Keratinocyte (primary cell): ENCODE data around the gene GTF2A1. TPM values are rescaled to one million over a fixed set of nuclear protein-coding genes. Genes with fewer than 3 reads are reported as not detected.

Experiments
- DNase-seq: peaks from one replicate; pipeline ENCODE4 v3.0.0-alpha.2; 2011; ENCODE audit warnings: low read depth, missing footprints, low spot score
- FAIRE-seq: peaks from 2 replicates; lab custom pipeline; 2011; peaks lifted over from hg19 to GRCh38; lab: Jason Lieb, UNC
- H2AFZ ChIP-seq: 2 replicates; pipeline ENCODE4 v1.6.0; 2012; ENCODE audit warnings: low read length, control low read depth, inconsistent platforms; ENCODE audit not compliant: control insufficient read depth
- H3K27ac ChIP-seq: 2 replicates; pipeline ENCODE4 v1.5.1; 2011; ENCODE audit warnings: low read length; ENCODE audit not compliant: control insufficient read depth, insufficient read depth
- H3K27me3 ChIP-seq: 3 replicates; pipeline ENCODE4 v1.6.0; 2011; ENCODE audit warnings: low read length; ENCODE audit not compliant: control insufficient read depth, insufficient read depth; ENCODE audit errors: extremely low read depth
- H3K36me3 ChIP-seq, 2 experiments: 2 replicates in 1 of 2; 3 replicates in 1 of 2; pipeline ENCODE4 v1.5.1; 2011; ENCODE audit warnings: low read length in 2 of 2, mild to moderate bottlenecking in 1 of 2; ENCODE audit not compliant: control insufficient read depth in 2 of 2, insufficient read depth in 2 of 2; ENCODE audit errors: extremely low read depth in 1 of 2
- H3K4me1 ChIP-seq: 3 replicates; pipeline ENCODE4 v1.5.1; 2011; ENCODE audit warnings: low read length; ENCODE audit not compliant: control insufficient read depth, insufficient read depth; ENCODE audit errors: extremely low read depth
- H3K4me2 ChIP-seq: 3 replicates; pipeline ENCODE4 v1.6.0; 2011; ENCODE audit warnings: low read depth, low read length; ENCODE audit not compliant: control insufficient read depth, insufficient read depth; ENCODE audit errors: extremely low read depth
- H3K4me3 ChIP-seq, 3 experiments: fragments of 200-600 bp in 1 of 3; sonication (generic) in 1 of 3; 2 replicates in 2 of 3; 3 replicates in 1 of 3; pipeline ENCODE4 v1.5.1; 2011 to 2016; ENCODE audit warnings: low read length in 3 of 3, mild to moderate bottlenecking in 3 of 3, control low read depth in 2 of 3, inconsistent platforms in 1 of 3, low read depth in 1 of 3, mixed read lengths in 1 of 3, mixed run types in 1 of 3, moderate library complexity in 1 of 3; ENCODE audit not compliant: control insufficient read depth in 2 of 3, insufficient read depth in 2 of 3; ENCODE audit errors: extremely low read depth in 1 of 3
- H3K79me2 ChIP-seq: 2 replicates; pipeline ENCODE4 v1.6.0; 2012; ENCODE audit warnings: low read length; ENCODE audit not compliant: control insufficient read depth, insufficient read depth
- H3K9ac ChIP-seq: 3 replicates; pipeline ENCODE4 v1.6.0; 2011; ENCODE audit warnings: low read length; ENCODE audit not compliant: control insufficient read depth, insufficient read depth; ENCODE audit errors: extremely low read depth
- H3K9me1 ChIP-seq: 3 replicates; pipeline ENCODE4 v1.6.0; 2011; ENCODE audit warnings: low read length; ENCODE audit not compliant: control insufficient read depth, insufficient read depth; ENCODE audit errors: extremely low read depth
- H3K9me3 ChIP-seq: 2 replicates; pipeline ENCODE4 v1.5.1; 2012; ENCODE audit warnings: low read depth, low read length; ENCODE audit not compliant: control insufficient read depth
- H4K20me1 ChIP-seq: 3 replicates; pipeline ENCODE4 v1.6.0; 2011; ENCODE audit warnings: low read length; ENCODE audit not compliant: control insufficient read depth, insufficient read depth; ENCODE audit errors: extremely low read depth
- EZH2 ChIP-seq: IDR thresholded peaks from one replicate; pipeline ENCODE4 v1.6.1; 2012; ENCODE audit warnings: inconsistent platforms, mild to moderate bottlenecking, low read length, moderate library complexity
- dilution Hi-C: fragments of 300-500 bp; cut with MboI; formaldehyde crosslinking; loops from one replicate; pipeline ENCODE4 v1.7.0; 2020; ENCODE audit warnings: low sequenced_read_pairs; ENCODE audit not compliant: extremely low pct_ligation_motif_present
- polyA plus RNA-seq, 5 experiments: library from polyadenylated mRNA; depleted of rRNA in 3 of 5; stranded (reverse) in 3 of 5; stranded (forward) in 1 of 5; unstranded in 1 of 5; fragments of >200 nt; gene quantifications; 1 replicate in 1 of 5; 2 replicates in 3 of 5; 3 replicates in 1 of 5; pipeline versions ENCODE4 v1.2.1 to v1.2.3, GENCODE V29; 2011 to 2012; ENCODE audit warnings: missing spikeins in 2 of 5, low read depth in 1 of 5, low replicate concordance in 1 of 5
- TF ChIP-seq, protein P1 (sequence below), 3 experiments: IDR thresholded peaks in 1 of 3; conservative IDR thresholded peaks in 1 of 3; optimal IDR thresholded peaks in 1 of 3; 2 replicates in 2 of 3; 3 replicates in 1 of 3; pipeline versions ENCODE3 to v1.5.1; 2011; ENCODE audit warnings: low read length in 3 of 3, mild to moderate bottlenecking in 3 of 3, moderate library complexity in 2 of 3, control low read depth in 1 of 3, inconsistent platforms in 1 of 3; ENCODE audit not compliant: insufficient read depth in 2 of 3; ENCODE audit errors: extremely low read depth in 1 of 3

Gene GTF2A1
- polyA plus RNA-seq, 1 donor (not counting 4 experiments of a cell fraction or from before 2014, with no cell fraction given) = 17.5 TPM

DNA sequence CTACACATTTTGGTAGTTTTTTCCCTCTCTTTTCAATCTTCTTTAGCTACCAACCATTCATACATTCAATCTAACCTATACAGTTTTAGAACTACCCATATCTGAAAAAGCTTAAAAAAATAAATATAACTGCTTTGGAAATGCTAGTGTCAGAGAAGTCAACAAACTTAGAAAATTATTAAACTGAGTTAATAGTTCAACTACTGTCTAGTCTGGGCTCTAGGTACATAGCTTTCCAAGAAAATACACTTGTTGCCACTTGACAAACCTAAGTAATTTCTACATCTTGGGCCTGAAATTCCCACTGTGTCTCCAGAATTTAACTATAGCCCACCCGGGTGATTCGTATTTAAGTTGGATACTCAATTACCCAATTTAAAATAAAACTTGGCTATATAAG, 22.1 kb downstream of the GTF2A1 start:
- H3K4me1 ChIP-seq = no peaks in the 10 kb centered on the region
- no peak overlapping the region for H3K27ac ChIP-seq

DNA sequence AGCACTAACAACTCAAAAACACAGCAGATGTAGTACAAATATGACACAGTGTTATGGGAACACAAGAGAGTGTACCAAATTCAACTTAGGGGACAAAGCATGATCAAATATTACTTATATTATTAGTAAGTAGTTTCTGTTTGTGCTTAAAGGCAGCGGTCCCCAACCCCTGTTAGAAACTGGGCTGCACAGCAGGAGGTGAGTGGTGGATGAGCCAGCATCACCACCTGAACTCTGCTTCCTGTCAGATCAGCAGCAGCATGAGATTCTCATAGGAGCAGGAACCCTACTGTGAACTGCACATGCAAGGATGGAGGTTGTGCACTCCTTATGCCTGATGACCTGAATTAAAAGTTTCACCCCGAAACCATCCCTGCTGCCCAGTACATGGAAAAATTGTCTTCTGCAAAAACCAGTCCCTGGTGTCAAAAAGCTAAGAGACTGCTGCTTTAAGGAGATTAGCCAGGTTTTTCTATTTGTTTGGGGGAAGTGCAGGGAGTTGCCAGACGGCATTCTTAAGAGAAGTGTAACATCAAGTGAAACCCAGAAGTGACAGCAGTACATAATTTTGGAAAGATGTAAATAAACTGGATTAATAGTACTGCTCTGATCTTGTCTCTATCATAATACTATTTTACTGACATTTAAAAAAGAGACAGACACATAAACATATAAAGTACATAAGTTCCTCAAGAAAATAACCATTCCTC, 26.7 kb downstream of the GTF2A1 start:
- FAIRE-seq (peak; percentile 5), DNase-seq (no peak)
- no peaks in the 10 kb centered on the region for H3K9me1 ChIP-seq
- no peak overlapping the region for H3K9ac ChIP-seq
- H3K79me2 ChIP-seq = no peaks in the 10 kb centered on the region
- H3K9me3 ChIP-seq = no peaks in the 10 kb centered on the region
- H3K27me3 ChIP-seq = no peaks in the 10 kb centered on the region
- H3K4me3 ChIP-seq = no peak overlapping the region
- TF ChIP-seq, protein P1, sequence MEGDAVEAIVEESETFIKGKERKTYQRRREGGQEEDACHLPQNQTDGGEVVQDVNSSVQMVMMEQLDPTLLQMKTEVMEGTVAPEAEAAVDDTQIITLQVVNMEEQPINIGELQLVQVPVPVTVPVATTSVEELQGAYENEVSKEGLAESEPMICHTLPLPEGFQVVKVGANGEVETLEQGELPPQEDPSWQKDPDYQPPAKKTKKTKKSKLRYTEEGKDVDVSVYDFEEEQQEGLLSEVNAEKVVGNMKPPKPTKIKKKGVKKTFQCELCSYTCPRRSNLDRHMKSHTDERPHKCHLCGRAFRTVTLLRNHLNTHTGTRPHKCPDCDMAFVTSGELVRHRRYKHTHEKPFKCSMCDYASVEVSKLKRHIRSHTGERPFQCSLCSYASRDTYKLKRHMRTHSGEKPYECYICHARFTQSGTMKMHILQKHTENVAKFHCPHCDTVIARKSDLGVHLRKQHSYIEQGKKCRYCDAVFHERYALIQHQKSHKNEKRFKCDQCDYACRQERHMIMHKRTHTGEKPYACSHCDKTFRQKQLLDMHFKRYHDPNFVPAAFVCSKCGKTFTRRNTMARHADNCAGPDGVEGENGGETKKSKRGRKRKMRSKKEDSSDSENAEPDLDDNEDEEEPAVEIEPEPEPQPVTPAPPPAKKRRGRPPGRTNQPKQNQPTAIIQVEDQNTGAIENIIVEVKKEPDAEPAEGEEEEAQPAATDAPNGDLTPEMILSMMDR (optimal IDR thresholded peaks at IDR 0.05 in 1 of 3, IDR thresholded peaks at IDR 0.05 in 1 of 3, conservative IDR thresholded peaks at IDR 0.05 in 1 of 3; ENCODE audit: extremely low read depth in 1 of 3, insufficient read depth in 2 of 3, low read length in 3 of 3) = no peak
- TF ChIP-seq EZH2 = no peak
- no peaks in the 10 kb centered on the region for H3K4me1 ChIP-seq
- no peaks in the 10 kb centered on the region for H4K20me1 ChIP-seq
- H3K36me3 ChIP-seq = peaks cover 3 to 7% of the 10 kb centered on the region in 2 experiments
- H3K27ac ChIP-seq = no peak overlapping the region
- dilution Hi-C loops = no loop called here
- no peak overlapping the region for H3K4me2 ChIP-seq
- H2AFZ ChIP-seq = no peak overlapping the region

More for the DNA sequence above, 22.1 kb downstream of the GTF2A1 start:
- no peak for TF ChIP-seq EZH2
- TF ChIP-seq, protein P1 (optimal IDR thresholded peaks at IDR 0.05 in 1 of 3, IDR thresholded peaks at IDR 0.05 in 1 of 3, conservative IDR thresholded peaks at IDR 0.05 in 1 of 3; ENCODE audit: extremely low read depth in 1 of 3, insufficient read depth in 2 of 3, low read length in 3 of 3) = no peak
- FAIRE-seq (no peak), DNase-seq (no peak)
- Histone ChIP-seq H3K9me3 (no peaks in the 10 kb centered on the region), H3K36me3 (peaks cover 5 to 11% of the 10 kb centered on the region in 2 experiments), H3K4me2 (no peak overlapping the region), H3K9ac (no peak overlapping the region), H4K20me1 (no peaks in the 10 kb centered on the region), H3K79me2 (no peaks in the 10 kb centered on the region), H3K4me3 (no peak overlapping the region), H2AFZ (no peak overlapping the region), H3K9me1 (no peaks in the 10 kb centered on the region), H3K27me3 (no peaks in the 10 kb centered on the region)
- dilution Hi-C loops = no loop called here
